ENCODE data around the gene AAMDC.

The AAMDC gene

GRCh38 chr11:77823775-77824174 is 2.8 kb downstream of the AAMDC start:
- Histone ChIP-seq H3K4me1 (ENCODE audit: control insufficient read depth, insufficient read depth, low read depth, low read length) (peaks cover 7% of the 10 kb centered on the region), H4K91ac (ENCODE audit: low read length) (no peak overlapping the region), H3K9me3 (ENCODE audit: control insufficient read depth, low read length) (no peaks in the 10 kb centered on the region), H3K9ac (ENCODE audit: low read length) (peak overlapping the region; percentile 66), H2AFZ (ENCODE audit: low read depth, low read length) (no peak overlapping the region), H2BK12ac (ENCODE audit: low read length in 2 of 2) (no peak overlapping the region), H3K79me1 (replicated peaks; ENCODE audit: low read length, poor library complexity, severe bottlenecking) (peaks cover 11% of the 10 kb centered on the region), H3K4me2 (ENCODE audit: low read length, poor library complexity, severe bottlenecking) (no peak overlapping the region), H4K8ac (ENCODE audit: low read length) (no peak overlapping the region), H3K27me3 (ENCODE audit: control insufficient read depth in 1 of 2, insufficient read depth in 1 of 2, low read length in 2 of 2) (no peaks in the 10 kb centered on the region), H3K4me3 (ENCODE audit: insufficient read depth in 1 of 2, low read depth in 1 of 2, low read length in 2 of 2) (peak overlapping the region in 1 of 2 experiments; percentile 28), H3K4ac (ENCODE audit: low read depth in 1 of 2, low read length in 2 of 2) (no peak overlapping the region), H2BK120ac (ENCODE audit: low read depth, low read length) (no peak overlapping the region), H3K18ac (ENCODE audit: low read depth in 1 of 2, low read length in 2 of 2) (no peak overlapping the region), H2AK5ac (ENCODE audit: low read length, severe bottlenecking) (no peak overlapping the region), H2BK5ac (ENCODE audit: low read depth, low read length, poor library complexity, severe bottlenecking) (no peak overlapping the region), H3K27ac (ENCODE audit: low read length, poor library complexity, severe bottlenecking) (no peak overlapping the region), H3K36me3 (ENCODE audit: control insufficient read depth in 1 of 2, insufficient read depth in 2 of 2, low read depth in 1 of 2, low read length in 2 of 2) (no peaks in the 10 kb centered on the region), H3K23ac (ENCODE audit: low read length in 2 of 2) (no peak overlapping the region), H3K14ac (ENCODE audit: low read length in 2 of 2) (no peak overlapping the region), H2BK15ac (ENCODE audit: low read depth, poor library complexity, severe bottlenecking) (no peak overlapping the region)
- peak; percentile 68 for DNase-seq
- WGBS, result 86% methylated on average over 1 of the region's 1 CpG

GRCh38 chr11:77828926-77829325 is 8.0 kb downstream of the AAMDC start:
- no peak overlapping the region for H3K4ac ChIP-seq (ENCODE audit: low read depth in 1 of 2, low read length in 2 of 2)
- H2AK5ac ChIP-seq (ENCODE audit: low read length, severe bottlenecking), result no peak overlapping the region
- no peaks in the 10 kb centered on the region for H3K27me3 ChIP-seq (ENCODE audit: control insufficient read depth in 1 of 2, insufficient read depth in 1 of 2, low read length in 2 of 2)

GRCh38 chr11:77833302-77833701 is 12.4 kb downstream of the AAMDC start:
- no peak overlapping the region for H2BK5ac ChIP-seq (ENCODE audit: low read depth, low read length, poor library complexity, severe bottlenecking)
- H3K4me1 ChIP-seq (ENCODE audit: control insufficient read depth, insufficient read depth, low read depth, low read length), result no peaks in the 10 kb centered on the region
- no peak overlapping the region for H3K27ac ChIP-seq (ENCODE audit: low read length, poor library complexity, severe bottlenecking)
- H4K8ac ChIP-seq (ENCODE audit: low read length), result no peak overlapping the region
- H3K4me2 ChIP-seq (ENCODE audit: low read length, poor library complexity, severe bottlenecking), result no peak overlapping the region
- no peaks in the 10 kb centered on the region for H3K36me3 ChIP-seq (ENCODE audit: control insufficient read depth in 1 of 2, insufficient read depth in 2 of 2, low read depth in 1 of 2, low read length in 2 of 2)
- H3K4me3 ChIP-seq (ENCODE audit: insufficient read depth in 1 of 2, low read depth in 1 of 2, low read length in 2 of 2), result no peak overlapping the region
- peaks cover 6% of the 10 kb centered on the region for H3K9me3 ChIP-seq (ENCODE audit: control insufficient read depth, low read length)
- no peak overlapping the region for H2BK15ac ChIP-seq (ENCODE audit: low read depth, poor library complexity, severe bottlenecking)
- no peak overlapping the region for H3K4ac ChIP-seq (ENCODE audit: low read depth in 1 of 2, low read length in 2 of 2)
- H2BK12ac ChIP-seq (ENCODE audit: low read length in 2 of 2), result no peak overlapping the region
- H2BK120ac ChIP-seq (ENCODE audit: low read depth, low read length), result no peak overlapping the region
- H4K91ac ChIP-seq (ENCODE audit: low read length), result no peak overlapping the region
- H3K9ac ChIP-seq (ENCODE audit: low read length), result no peak overlapping the region
- DNase-seq, result no peak
- 98% methylated on average over 4 of the region's 4 CpGs for WGBS
- no peaks in the 10 kb centered on the region for H3K27me3 ChIP-seq (ENCODE audit: control insufficient read depth in 1 of 2, insufficient read depth in 1 of 2, low read length in 2 of 2)
- H2AFZ ChIP-seq (ENCODE audit: low read depth, low read length), result no peak overlapping the region
- peaks cover 15% of the 10 kb centered on the region for H3K79me1 ChIP-seq (replicated peaks; ENCODE audit: low read length, poor library complexity, severe bottlenecking)
- no peak overlapping the region for H3K23ac ChIP-seq (ENCODE audit: low read length in 2 of 2)
- no peak overlapping the region for H2AK5ac ChIP-seq (ENCODE audit: low read length, severe bottlenecking)
- no peak overlapping the region for H3K18ac ChIP-seq (ENCODE audit: low read depth in 1 of 2, low read length in 2 of 2)
- H3K14ac ChIP-seq (ENCODE audit: low read length in 2 of 2), result no peak overlapping the region

More at GRCh38 chr11:77828926-77829325, 8.0 kb downstream of the AAMDC start:
- Histone ChIP-seq H3K18ac (ENCODE audit: low read depth in 1 of 2, low read length in 2 of 2) (no peak overlapping the region), H3K79me1 (replicated peaks; ENCODE audit: low read length, poor library complexity, severe bottlenecking) (peaks cover 18% of the 10 kb centered on the region), H2BK120ac (ENCODE audit: low read depth, low read length) (no peak overlapping the region), H3K36me3 (ENCODE audit: control insufficient read depth in 1 of 2, insufficient read depth in 2 of 2, low read depth in 1 of 2, low read length in 2 of 2) (no peaks in the 10 kb centered on the region), H3K9ac (ENCODE audit: low read length) (no peak overlapping the region), H3K4me2 (ENCODE audit: low read length, poor library complexity, severe bottlenecking) (no peak overlapping the region), H2BK12ac (ENCODE audit: low read length in 2 of 2) (no peak overlapping the region), H2BK15ac (ENCODE audit: low read depth, poor library complexity, severe bottlenecking) (no peak overlapping the region), H2BK5ac (ENCODE audit: low read depth, low read length, poor library complexity, severe bottlenecking) (no peak overlapping the region), H3K9me3 (ENCODE audit: control insufficient read depth, low read length) (peaks cover 6% of the 10 kb centered on the region), H2AFZ (ENCODE audit: low read depth, low read length) (no peak overlapping the region), H4K91ac (ENCODE audit: low read length) (no peak overlapping the region), H3K14ac (ENCODE audit: low read length in 2 of 2) (no peak overlapping the region), H3K4me3 (ENCODE audit: insufficient read depth in 1 of 2, low read depth in 1 of 2, low read length in 2 of 2) (no peak overlapping the region), H3K23ac (ENCODE audit: low read length in 2 of 2) (no peak overlapping the region), H4K8ac (ENCODE audit: low read length) (no peak overlapping the region), H3K27ac (ENCODE audit: low read length, poor library complexity, severe bottlenecking) (no peak overlapping the region), H3K4me1 (ENCODE audit: control insufficient read depth, insufficient read depth, low read depth, low read length) (no peaks in the 10 kb centered on the region)
- no peak for DNase-seq
- WGBS, result 86% methylated on average over 2 of the region's 2 CpGs

- Histone ChIP-seq H3K9ac (ENCODE audit: low read length) (no peak overlapping the region), H3K4me1 (ENCODE audit: control insufficient read depth, insufficient read depth, low read depth, low read length) (no peaks in the 10 kb centered on the region), H3K36me3 (ENCODE audit: control insufficient read depth in 1 of 2, insufficient read depth in 2 of 2, low read depth in 1 of 2, low read length in 2 of 2) (peaks cover 14 to 55% of the 10 kb centered on the region in 2 experiments), H3K4me2 (ENCODE audit: low read length, poor library complexity, severe bottlenecking) (no peak overlapping the region), H3K4me3 (ENCODE audit: insufficient read depth in 1 of 2, low read depth in 1 of 2, low read length in 2 of 2) (no peak overlapping the region), H2BK15ac (ENCODE audit: low read depth, poor library complexity, severe bottlenecking) (no peak overlapping the region), H3K14ac (ENCODE audit: low read length in 2 of 2) (no peak overlapping the region), H4K8ac (ENCODE audit: low read length) (no peak overlapping the region), H2BK120ac (ENCODE audit: low read depth, low read length) (no peak overlapping the region), H3K18ac (ENCODE audit: low read depth in 1 of 2, low read length in 2 of 2) (no peak overlapping the region), H3K23ac (ENCODE audit: low read length in 2 of 2) (no peak overlapping the region), H2AFZ (ENCODE audit: low read depth, low read length) (no peak overlapping the region), H2BK5ac (ENCODE audit: low read depth, low read length, poor library complexity, severe bottlenecking) (no peak overlapping the region), H4K91ac (ENCODE audit: low read length) (no peak overlapping the region), H3K27me3 (ENCODE audit: control insufficient read depth in 1 of 2, insufficient read depth in 1 of 2, low read length in 2 of 2) (no peaks in the 10 kb centered on the region), H3K4ac (ENCODE audit: low read depth in 1 of 2, low read length in 2 of 2) (no peak overlapping the region), H3K27ac (ENCODE audit: low read length, poor library complexity, severe bottlenecking) (peak overlapping the region; percentile 44), H3K79me1 (replicated peaks; ENCODE audit: low read length, poor library complexity, severe bottlenecking) (peaks cover 5% of the 10 kb centered on the region), H3K9me3 (ENCODE audit: control insufficient read depth, low read length) (peaks cover 9% of the 10 kb centered on the region), H2BK12ac (ENCODE audit: low read length in 2 of 2) (no peak overlapping the region), H2AK5ac (ENCODE audit: low read length, severe bottlenecking) (no peak overlapping the region)
- DNase-seq, result peak; percentile 6
- 100% methylated on average over 1 of the region's 1 CpG for WGBS
Measured at GRCh38 chr11:77842441-77843121, 21.6 kb downstream of the AAMDC start.

All from mesenchymal stem cell (in vitro differentiated cells and primary cell).